Measurements from ENCODE around the gene CGB3.
"Not testable (repeated sequence)": the region's sequence is repeated elsewhere in the genome, so short reads cannot be mapped to it uniquely, and the experiment has no call there.

The CGB3 gene

GRCh38 chr19:49018388-49019241 is 5.5 kb downstream of the CGB3 start:
- peak in 1 of 42 donors; percentile 33 for DNase-seq

GRCh38 chr19:49017666-49018351 is 6.3 kb downstream of the CGB3 start:
- intact Hi-C loops (cut with DNase I): no loop called here
- peak in 29 of 42 donors; percentile 8 to 62 (median 25) for DNase-seq

More at GRCh38 chr19:49018388-49019241, 5.5 kb downstream of the CGB3 start:
- intact Hi-C loops (cut with DNase I): not testable (repeated sequence)

GRCh38 chr19:49017041-49017665 is 7.0 kb downstream of the CGB3 start, which contains the start of gene LHB:
Gene LHB (minus strand): TSS chr19:49017091. CDS start chr19:49017081, 10 bp downstream.
- intact Hi-C loops (cut with DNase I): no loop called here
- DNase-seq: no peak

DNA sequence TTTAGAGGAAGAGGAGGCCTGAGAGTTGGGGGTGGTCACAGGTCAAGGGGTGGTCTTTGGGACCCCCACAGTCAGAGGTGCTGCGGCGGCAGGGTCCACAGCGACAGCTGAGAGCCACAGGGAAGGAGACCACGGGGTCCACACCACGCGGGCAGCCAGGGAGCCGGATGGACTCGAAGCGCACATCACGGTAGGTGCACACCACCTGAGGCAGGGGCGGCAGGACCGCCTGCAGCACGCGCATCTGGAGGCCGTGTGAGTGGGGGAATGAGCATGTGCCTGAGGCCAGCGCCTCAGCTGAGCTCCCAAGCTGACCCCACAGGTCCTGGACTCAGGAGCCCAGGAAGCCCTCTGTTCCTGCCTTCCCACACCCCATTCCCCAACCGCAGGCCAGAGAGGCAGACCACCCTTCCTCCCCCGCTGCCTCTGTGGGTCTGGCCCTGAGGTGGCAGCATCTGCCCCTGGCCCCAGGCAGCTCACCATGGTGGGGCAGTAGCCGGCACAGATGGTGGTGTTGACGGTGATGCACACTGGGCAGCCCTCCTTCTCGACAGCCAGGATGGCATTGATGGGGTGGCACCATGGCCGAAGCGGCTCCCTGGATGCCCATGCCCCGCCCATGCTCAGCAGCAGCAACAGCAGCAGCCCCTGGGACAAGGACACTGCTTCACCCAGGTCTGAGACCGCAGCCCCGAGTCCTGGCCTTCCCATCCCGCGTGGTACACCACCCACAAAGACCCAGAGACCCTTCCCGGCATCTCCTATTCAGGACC is 7.9 kb downstream of the CGB3 start:
- DNase-seq: no peak
- intact Hi-C loops (cut with DNase I): no loop called here

GRCh38 chr19:49014870-49015255 is 9.3 kb downstream of the CGB3 start:
- intact Hi-C loops (cut with DNase I): no loop called here
- no peak for DNase-seq

DNA sequence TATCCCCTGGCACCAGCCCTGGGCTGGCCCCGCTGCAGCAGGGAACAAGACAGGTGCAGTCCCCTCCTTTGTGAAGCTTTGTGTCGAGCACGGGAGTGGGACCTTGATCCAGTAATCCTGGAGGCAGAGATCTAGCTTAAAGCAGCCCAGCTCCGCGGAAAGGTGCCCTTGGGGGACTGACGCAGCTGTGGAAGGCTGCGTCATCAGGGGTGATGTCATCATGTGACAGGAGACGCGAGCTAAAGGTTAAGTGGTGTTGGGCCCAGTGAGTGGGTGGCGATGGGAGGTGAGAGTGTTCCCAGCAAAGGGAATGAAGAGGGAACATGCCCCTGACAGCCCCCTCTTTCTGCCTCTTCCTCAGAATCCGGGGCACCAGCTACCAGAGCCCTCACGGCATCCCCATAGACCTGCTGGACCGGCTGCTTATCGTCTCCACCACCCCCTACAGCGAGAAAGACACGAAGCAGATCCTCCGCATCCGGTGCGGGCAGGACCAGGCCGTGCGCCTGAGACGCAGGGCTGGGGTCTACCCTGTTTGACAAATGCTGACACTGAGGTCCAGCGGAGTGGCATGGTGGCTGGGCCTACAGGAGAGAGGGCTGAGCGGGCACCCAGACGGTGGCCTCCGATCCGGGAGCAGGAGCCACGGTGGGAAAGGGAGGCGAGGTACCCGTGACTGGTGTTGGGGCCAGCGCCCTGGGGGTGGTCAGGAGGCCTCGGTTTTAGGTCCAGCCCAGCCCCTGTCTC is 9.8 kb downstream of the CGB3 start:
- DNase-seq: no peak
- intact Hi-C loops (cut with DNase I): no loop called here

DNA sequence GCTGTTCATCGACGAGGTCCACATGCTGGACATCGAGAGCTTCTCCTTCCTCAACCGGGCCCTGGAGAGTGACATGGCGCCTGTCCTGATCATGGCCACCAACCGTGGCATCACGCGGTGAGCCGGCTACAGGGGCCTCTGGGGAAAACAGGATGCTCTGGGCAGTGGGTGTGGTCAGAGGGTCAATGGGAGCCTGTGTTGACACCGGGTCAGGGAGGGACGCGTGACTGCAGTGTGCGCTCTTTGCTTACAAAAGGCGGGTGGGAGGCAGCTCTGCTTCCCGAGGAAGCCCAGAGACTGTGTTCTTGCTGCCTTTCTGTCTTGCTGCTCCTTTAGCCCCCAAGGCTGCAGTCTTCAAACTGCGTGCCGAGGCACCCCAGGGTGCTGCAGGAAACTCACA is 12.9 kb downstream of the CGB3 start:
- no peak for DNase-seq
- intact Hi-C loops (cut with DNase I): no loop called here

DNA sequence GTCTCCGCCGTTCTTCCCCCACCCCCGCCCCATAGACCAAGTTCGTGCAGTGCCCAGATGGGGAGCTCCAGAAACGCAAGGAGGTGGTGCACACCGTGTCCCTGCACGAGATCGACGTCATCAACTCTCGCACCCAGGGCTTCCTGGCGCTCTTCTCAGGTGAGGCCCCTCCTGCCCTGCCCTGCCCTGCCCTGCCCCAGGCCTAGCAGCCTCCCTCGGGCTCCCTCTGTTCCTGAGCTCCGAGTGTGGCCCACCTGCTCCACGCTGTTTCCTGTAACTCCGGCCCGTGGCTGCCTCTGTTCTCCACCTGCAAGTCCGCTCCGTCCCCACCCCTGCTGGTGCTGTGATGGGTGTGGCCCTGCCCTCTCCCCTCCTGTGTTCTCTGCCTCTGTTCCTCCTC is 13.7 kb downstream of the CGB3 start:
- no peak for DNase-seq
- intact Hi-C loops (cut with DNase I): no loop called here

DNA sequence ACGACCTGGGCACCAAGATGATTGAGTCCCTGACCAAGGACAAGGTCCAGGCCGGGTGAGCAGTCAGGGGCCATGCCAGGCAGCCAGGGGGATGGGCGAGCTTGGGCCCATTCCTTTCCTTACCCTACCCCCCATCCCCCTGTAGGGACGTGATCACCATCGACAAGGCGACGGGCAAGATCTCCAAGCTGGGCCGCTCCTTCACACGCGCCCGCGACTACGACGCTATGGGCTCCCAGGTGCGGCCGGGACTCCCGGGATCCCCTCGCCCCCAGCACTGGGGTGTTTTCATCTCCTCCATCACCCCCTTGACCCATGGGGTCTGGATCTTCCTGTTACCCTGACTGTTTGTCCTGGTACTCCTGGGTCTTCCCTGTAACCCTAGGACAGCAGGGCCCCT is 14.3 kb downstream of the CGB3 start:
- DNase-seq: no peak
- intact Hi-C loops (cut with DNase I): no loop called here

GRCh38 chr19:49006905-49007304 is 17.2 kb downstream of the CGB3 start:
- intact Hi-C loops (cut with DNase I): no loop called here
- DNase-seq: no peak

GRCh38 chr19:49004964-49005614 is 19.0 kb downstream of the CGB3 start:
- no peak for DNase-seq
- intact Hi-C loops (cut with DNase I): no loop called here

GRCh38 chr19:49004133-49004532 is 20.0 kb downstream of the CGB3 start:
- DNase-seq: no peak

DNA sequence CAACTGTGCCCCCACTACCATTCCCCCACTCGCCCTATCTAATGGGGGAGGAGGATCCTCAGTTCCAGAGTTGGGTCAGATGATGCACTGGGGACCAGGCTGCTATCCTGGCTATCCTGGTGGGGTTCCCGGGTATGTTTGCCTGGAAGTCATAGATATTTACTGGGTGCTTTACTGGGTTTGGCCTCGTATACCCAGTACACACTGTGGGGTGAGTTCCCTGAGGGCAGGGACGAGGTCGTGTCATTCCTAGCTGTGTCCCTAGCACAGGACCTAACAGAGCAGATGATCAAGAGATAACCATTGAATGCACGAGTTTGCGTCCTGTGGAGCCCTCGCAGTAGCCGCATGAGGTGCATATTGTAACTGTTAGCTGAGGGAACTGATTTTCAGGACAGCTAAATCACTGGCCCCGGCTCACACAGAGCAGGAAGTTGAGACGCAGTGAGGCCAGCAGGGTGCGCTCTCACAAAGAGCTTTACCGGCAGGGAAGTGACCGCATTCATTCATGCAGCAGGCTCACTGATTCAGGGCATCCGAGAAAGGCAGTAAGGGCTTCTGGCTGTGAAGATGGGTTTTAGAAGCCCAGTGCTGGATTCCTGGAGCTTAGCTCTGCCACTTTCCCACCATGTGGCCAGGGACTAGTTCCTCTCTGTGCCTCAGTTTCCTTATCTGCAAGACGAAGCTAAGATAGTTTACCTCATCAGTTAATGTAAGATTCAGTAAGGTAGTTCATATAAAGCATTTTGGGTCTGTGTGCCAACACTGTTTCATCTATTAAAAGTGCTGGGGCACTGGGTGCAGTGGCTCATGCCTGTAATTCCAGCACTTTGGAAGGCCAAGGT is 24.4 kb downstream of the CGB3 start:
- intact Hi-C loops (cut with DNase I): no loop called here

More at GRCh38 chr19:49004133-49004532, 20.0 kb downstream of the CGB3 start:
- intact Hi-C loops (cut with DNase I): no loop called here

GRCh38 chr19:48997972-48998371 is 26.2 kb downstream of the CGB3 start:
- intact Hi-C loops (cut with DNase I): no loop called here
- peak in 13 of 42 donors; percentile 18 to 50 (median 39) for DNase-seq

More for the DNA sequence above, 24.4 kb downstream of the CGB3 start:
- peak in 35 of 42 donors; percentile 12 to 71 (median 49) for DNase-seq

DNA sequence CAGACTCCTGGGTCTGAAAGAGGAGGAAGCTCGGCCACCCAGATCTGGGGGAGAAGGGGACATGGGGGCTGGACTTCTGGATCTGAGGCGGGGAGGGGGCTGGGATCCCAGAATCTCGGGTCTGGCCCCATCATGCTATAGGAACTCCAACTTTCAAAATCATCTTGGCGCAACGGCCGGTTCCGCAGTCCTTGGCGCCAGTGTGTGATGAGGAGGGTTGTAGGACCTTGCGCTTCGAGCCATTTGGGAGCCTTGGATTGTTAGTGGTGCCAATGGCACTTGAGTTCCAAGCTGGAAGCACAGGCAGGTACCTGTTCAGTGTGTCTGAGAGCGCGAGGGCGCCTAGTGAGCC is 30.1 kb downstream of the CGB3 start:
- intact Hi-C loops (cut with DNase I): no loop called here

GRCh38 chr19:48993175-48994034 is 30.7 kb downstream of the CGB3 start, which contains the start of the genes GYS1 and RUVBL2:
Gene GYS1 (minus strand): TSS chr19:48993309. CDS start chr19:48993112, 197 bp downstream.
Gene RUVBL2 (plus strand): TSS chr19:48993887. CDS start chr19:48993912, 25 bp downstream.
- DNase-seq: peak; percentile 98 to 100 (median 100)
- intact Hi-C loops (cut with DNase I): no loop called here

More for the DNA sequence above, 30.1 kb downstream of the CGB3 start:
- peak in 5 of 42 donors; percentile 12 to 36 (median 22) for DNase-seq

Measured in head of caudate nucleus (tissue), 42 donors.